Fibroblast of lung (primary cell): Measurements from ENCODE around the gene FAM193A. TPM values are rescaled to one million over a fixed set of nuclear protein-coding genes. Genes with fewer than 3 reads are reported as not detected.
A peak's percentile ranks its signal among the peaks of the same experiment; 100 is the strongest.

ENCODE experiments used
- DNase-seq, 2 donors: peaks; one replicate each; pipeline versions ENCODE4 v3.0.0 to v3.0.0-alpha.2; 2010; ENCODE audit warnings: low read depth in 2 of 2
- H2AFZ ChIP-seq: 2 replicates; pipeline ENCODE4 v1.5.1; 2012; ENCODE audit warnings: low read length, control low read depth, inconsistent platforms
- H3K27ac ChIP-seq: 2 replicates; pipeline ENCODE4 v1.5.1; 2011; ENCODE audit warnings: low read length, control low read depth; ENCODE audit not compliant: insufficient read depth
- H3K27me3 ChIP-seq: 2 replicates; pipeline ENCODE4 v1.5.1; 2011; ENCODE audit warnings: mild to moderate bottlenecking, low read length; ENCODE audit not compliant: control insufficient read depth, insufficient read depth
- H3K36me3 ChIP-seq: 2 replicates; pipeline ENCODE4 v1.5.1; 2011; ENCODE audit warnings: low read length; ENCODE audit not compliant: control insufficient read depth, insufficient read depth
- H3K4me1 ChIP-seq: 2 replicates; pipeline ENCODE4 v1.5.1; 2011; ENCODE audit warnings: low read length; ENCODE audit not compliant: control insufficient read depth, insufficient read depth; ENCODE audit errors: extremely low read depth
- H3K4me2 ChIP-seq: 2 replicates; pipeline ENCODE4 v1.5.1; 2011; ENCODE audit warnings: low read length, control low read depth; ENCODE audit not compliant: insufficient read depth; ENCODE audit errors: extremely low read depth
- H3K4me3 ChIP-seq, 4 experiments: fragments of 200-600 bp in 1 of 4; sonication (generic) in 1 of 4; replicated peaks in 1 of 4; 2 replicates each; pipeline ENCODE4 v1.5.1; 2011 to 2016; ENCODE audit warnings: low read length in 4 of 4, low read depth in 3 of 4, mild to moderate bottlenecking in 3 of 4, control low read depth in 2 of 4, inconsistent platforms in 1 of 4, mixed read lengths in 1 of 4; ENCODE audit not compliant: insufficient read depth in 1 of 4; ENCODE audit errors: control extremely low read depth in 1 of 4
- H3K79me2 ChIP-seq: 2 replicates; pipeline ENCODE4 v1.5.1; 2012; ENCODE audit warnings: mild to moderate bottlenecking, low read length, inconsistent platforms; ENCODE audit not compliant: control insufficient read depth, insufficient read depth
- H3K9ac ChIP-seq: 2 replicates; pipeline ENCODE4 v1.5.1; 2011; ENCODE audit warnings: mild to moderate bottlenecking, low read length, control low read depth; ENCODE audit not compliant: insufficient read depth
- H3K9me3 ChIP-seq: 2 replicates; pipeline ENCODE4 v1.5.1; 2012; ENCODE audit warnings: low read depth, low read length; ENCODE audit not compliant: control insufficient read depth, insufficient read depth
- H4K20me1 ChIP-seq: 2 replicates; pipeline ENCODE4 v1.5.1; 2011; ENCODE audit warnings: low read length; ENCODE audit not compliant: control insufficient read depth, insufficient read depth; ENCODE audit errors: extremely low read depth
- CTCF ChIP-seq, 2 donors: IDR thresholded peaks in 1 of 2; conservative IDR thresholded peaks in 1 of 2; 1 replicate in 1 of 2; 2 replicates in 1 of 2; pipeline ENCODE4 v1.5.1; 2011 to 2012; ENCODE audit warnings: low read length in 2 of 2, control low read depth in 1 of 2, inconsistent platforms in 1 of 2, low read depth in 1 of 2, mild to moderate bottlenecking in 1 of 2
- EZH2 ChIP-seq: IDR thresholded peaks from 2 replicates; pipeline ENCODE4 v1.5.1; 2012; ENCODE audit warnings: low read length, control low read depth, mild to moderate bottlenecking; ENCODE audit errors: missing control alignments
- polyA plus RNA-seq, 2 donors: library from polyadenylated mRNA; depleted of rRNA in 1 of 2; stranded (reverse) in 1 of 2; unstranded in 1 of 2; fragments of >200 nt; gene quantifications; 2 replicates each; pipeline ENCODE4 v1.2.1, GENCODE V29; 2011 to 2012; ENCODE audit warnings: missing spikeins in 1 of 2
- total RNA-seq: library from RNA; depleted of rRNA; stranded (reverse); fragments of >200 nt; gene quantifications from 2 replicates; pipeline ENCODE4 v1.2.1, GENCODE V29; 2014

FAM193A gene
- total and polyA plus RNA-seq, 2 donors (not counting 1 experiment from before 2014, with no cell fraction given) = 5.6 to 10.9 TPM

GRCh38 chr4:2666722-2667247 is 130.3 kb downstream of the FAM193A start:
- H3K4me2 ChIP-seq = no peak overlapping the region
- H3K27ac ChIP-seq = no peak overlapping the region
- H4K20me1 ChIP-seq = no peaks in the 10 kb centered on the region
- no peak for TF ChIP-seq CTCF (conservative IDR thresholded peaks at IDR 0.05 in 1 of 2, IDR thresholded peaks at IDR 0.05 in 1 of 2; ENCODE audit: low read depth in 1 of 2, low read length in 2 of 2)
- no peak for TF ChIP-seq EZH2
- H3K79me2 ChIP-seq = peaks cover 11% of the 10 kb centered on the region
- H2AFZ ChIP-seq = no peak overlapping the region
- H3K9ac ChIP-seq = no peak overlapping the region
- H3K4me1 ChIP-seq = peaks cover 9% of the 10 kb centered on the region
- no peaks in the 10 kb centered on the region for H3K27me3 ChIP-seq
- DNase-seq = no peak
- H3K4me3 ChIP-seq = peak overlapping the region in 1 of 4 experiments; percentile 23
- H3K36me3 ChIP-seq = peaks cover 5% of the 10 kb centered on the region
- H3K9me3 ChIP-seq = no peaks in the 10 kb centered on the region

- TF ChIP-seq CTCF (conservative IDR thresholded peaks at IDR 0.05 in 1 of 2, IDR thresholded peaks at IDR 0.05 in 1 of 2; ENCODE audit: low read depth in 1 of 2, low read length in 2 of 2) (no peak), EZH2 (no peak)
- Histone ChIP-seq H3K79me2 (peaks cover 11% of the 10 kb centered on the region), H3K4me2 (peak overlapping the region; percentile 61), H3K9me3 (no peaks in the 10 kb centered on the region), H4K20me1 (no peaks in the 10 kb centered on the region), H3K27ac (no peak overlapping the region), H3K4me3 (peak overlapping the region in 2 of 4 experiments; percentile 23 to 27), H3K27me3 (no peaks in the 10 kb centered on the region), H3K9ac (no peak overlapping the region), H2AFZ (no peak overlapping the region), H3K4me1 (peaks cover 5% of the 10 kb centered on the region), H3K36me3 (peaks cover 10% of the 10 kb centered on the region)
- DNase-seq = peak in 1 of 2 donors; percentile 23
Observed at GRCh38 chr4:2667428-2667827, 131.0 kb downstream of the FAM193A start.

- H3K4me2 ChIP-seq = no peak overlapping the region
- no peaks in the 10 kb centered on the region for H3K9me3 ChIP-seq
- peaks cover 14% of the 10 kb centered on the region for H3K36me3 ChIP-seq
Observed at GRCh38 chr4:2671267-2671895, 134.9 kb downstream of the FAM193A start.

More at GRCh38 chr4:2671267-2671895, 134.9 kb downstream of the FAM193A start:
- TF ChIP-seq CTCF (conservative IDR thresholded peaks at IDR 0.05 in 1 of 2, IDR thresholded peaks at IDR 0.05 in 1 of 2; ENCODE audit: low read depth in 1 of 2, low read length in 2 of 2) = no peak
- TF ChIP-seq EZH2 = no peak
- peaks cover 2% of the 10 kb centered on the region for H3K4me1 ChIP-seq
- H4K20me1 ChIP-seq = no peaks in the 10 kb centered on the region
- H3K79me2 ChIP-seq = peaks cover 12% of the 10 kb centered on the region
- DNase-seq = no peak
- no peaks in the 10 kb centered on the region for H3K27me3 ChIP-seq
- H3K27ac ChIP-seq = no peak overlapping the region
- H3K9ac ChIP-seq = no peak overlapping the region
- no peak overlapping the region for H2AFZ ChIP-seq
- no peak overlapping the region for H3K4me3 ChIP-seq
